Left cardiac atrium (tissue), 4 donors: ENCODE measurements around the gene C6orf89. TPM values are rescaled to one million over a fixed set of nuclear protein-coding genes. Genes with fewer than 3 reads are reported as not detected.

Experiments used
- ATAC-seq, 2 donors: fragments of 200-7000 bp; cut with Tn5 transposase; one replicate each; pipeline ENCODE4 v1.9.1; 2020; ENCODE audit warnings: mild to moderate bottlenecking in 2 of 2, moderate library complexity in 2 of 2
- DNase-seq: peaks from one replicate; pipeline ENCODE4 v3.0.0-alpha.2; 2020
- intact Hi-C, 2 donors: fragments of 100-400 bp; cut with DNase I; formaldehyde crosslinking; loops; one replicate each; pipeline versions ENCODE4 v1.14.1 to v1.15.1; 2022 to 2023
- total RNA-seq, 2 donors: library from RNA; stranded (reverse); fragmentation: NEBNext Ultra II Directional; extraction: Animal tissue kit (Norgen Biotek cat#: 25700); gene quantifications; one replicate each; pipeline ENCODE4 v1.2.1, GENCODE V29; 2021
- donor health status: DM: no; HTN: yes; CAD: no.
- donor health status: DM: no; HTN: yes; CAD: no; lungs with severe emphysema.
- donor health status: DM: yes; HTN: yes; CAD: no.
- donor health status: Dilated cardiomyopathy.

The C6orf89 gene
- total RNA-seq, 2 donors from 2014 or later, result 62.9 to 74.1 TPM

DNA sequence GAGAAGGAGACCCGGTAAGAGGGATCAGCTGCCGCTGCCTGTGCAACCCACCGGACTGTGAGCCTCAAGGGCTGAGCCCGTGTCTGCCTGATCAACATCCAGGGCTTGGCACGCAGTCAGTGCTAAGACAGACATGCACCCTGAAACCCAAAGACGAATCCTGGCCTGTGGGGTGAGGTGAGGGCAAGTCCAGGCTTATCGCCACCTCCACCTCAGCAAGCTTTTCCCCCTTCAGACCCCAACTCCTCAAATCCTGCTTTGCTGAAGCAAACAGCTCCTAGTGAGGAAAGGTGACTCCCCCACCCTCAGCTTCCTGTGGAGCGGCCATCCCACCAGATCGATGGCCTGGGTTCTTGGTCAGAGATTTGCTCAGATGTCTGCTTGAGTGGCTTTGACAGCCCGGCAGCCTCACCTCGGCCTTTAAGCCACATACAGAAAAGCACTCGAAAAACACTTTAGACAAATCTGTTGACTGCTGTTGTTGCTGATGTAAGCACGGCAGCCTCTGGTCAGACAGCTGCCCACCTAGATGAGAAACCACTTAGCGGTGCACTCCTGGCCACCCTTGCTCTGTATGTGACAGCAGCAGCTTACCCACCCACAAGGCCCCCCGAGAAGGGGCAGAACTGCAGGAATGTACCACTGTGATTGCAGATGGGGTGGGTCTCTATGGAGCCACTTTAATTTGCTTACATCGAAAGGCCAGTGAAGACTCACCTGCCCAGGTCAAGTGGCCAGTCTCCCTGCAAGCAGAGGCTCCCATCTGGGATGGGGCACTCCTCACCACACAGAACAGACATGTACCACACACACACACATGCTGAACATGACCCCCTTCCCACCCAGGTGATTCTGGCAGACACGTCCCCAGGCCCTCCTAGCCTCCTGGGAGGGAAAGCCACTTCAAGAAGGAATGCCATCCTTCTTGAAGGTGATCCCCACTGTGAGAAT lies 85.4 kb downstream of the C6orf89 start:
- DNase-seq (no peak), ATAC-seq (no peak)
- intact Hi-C loops, result no loop called here

DNA sequence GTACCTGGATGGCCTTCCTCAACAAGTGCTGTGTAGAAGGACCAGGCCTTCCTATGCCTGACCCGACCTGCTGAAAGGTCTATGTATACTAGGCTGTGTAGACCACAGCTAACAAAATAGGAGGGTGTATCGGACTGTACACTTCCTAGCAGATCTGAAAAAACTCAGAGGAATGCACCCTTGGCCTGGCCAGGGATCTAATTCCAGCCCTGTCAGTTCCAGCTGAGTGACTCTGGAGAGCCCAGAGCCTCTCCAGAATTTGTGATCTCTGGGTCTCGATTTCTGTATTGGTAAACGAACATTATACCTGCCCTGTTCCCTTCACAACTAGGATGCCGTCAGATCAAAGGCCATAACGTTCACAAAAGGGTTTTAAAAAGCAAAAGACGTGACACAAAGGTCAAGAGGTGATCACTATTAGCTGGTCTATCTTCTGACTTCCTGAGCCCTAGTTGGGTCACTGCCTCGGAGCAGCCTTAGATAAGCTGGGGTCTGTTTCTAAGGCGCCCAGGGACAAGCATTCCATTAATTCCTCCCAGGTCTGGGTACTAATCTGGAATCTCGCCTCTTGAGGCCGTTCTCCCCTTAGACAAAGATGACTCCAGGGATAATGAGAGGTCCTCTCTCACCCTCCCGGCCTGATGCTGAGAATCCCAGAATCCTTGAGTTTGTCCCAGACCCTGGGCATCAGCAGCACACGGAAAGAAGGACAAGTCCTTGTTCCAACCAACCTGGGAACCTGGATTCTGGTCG lies 86.3 kb downstream of the C6orf89 start:
- no peak for DNase-seq
- intact Hi-C loops, result no loop called here
- ATAC-seq, result peak in 1 of 2 donors; percentile 22

DNA sequence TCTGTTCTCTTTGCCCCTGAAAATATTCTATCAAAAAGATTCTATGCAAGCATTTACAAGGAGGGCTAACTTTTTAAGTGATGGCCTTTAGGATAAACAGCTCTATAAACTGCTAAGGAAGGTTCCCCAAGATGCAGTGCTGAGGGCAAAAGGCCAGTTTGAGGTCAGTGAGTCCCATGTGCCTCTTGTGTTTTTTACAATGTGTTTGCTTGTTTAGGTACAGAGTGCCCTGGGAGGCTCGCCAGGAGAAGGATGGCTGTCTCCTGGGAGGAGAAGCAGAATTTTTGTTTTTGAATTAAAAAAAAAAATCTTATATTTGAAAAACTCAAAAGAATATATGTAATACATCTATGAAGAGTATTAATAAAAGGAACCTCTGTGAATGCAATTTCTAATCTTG lies 87.4 kb downstream of the C6orf89 start:
- intact Hi-C loops, result no loop called here
- ATAC-seq (no peak), DNase-seq (no peak)

DNA sequence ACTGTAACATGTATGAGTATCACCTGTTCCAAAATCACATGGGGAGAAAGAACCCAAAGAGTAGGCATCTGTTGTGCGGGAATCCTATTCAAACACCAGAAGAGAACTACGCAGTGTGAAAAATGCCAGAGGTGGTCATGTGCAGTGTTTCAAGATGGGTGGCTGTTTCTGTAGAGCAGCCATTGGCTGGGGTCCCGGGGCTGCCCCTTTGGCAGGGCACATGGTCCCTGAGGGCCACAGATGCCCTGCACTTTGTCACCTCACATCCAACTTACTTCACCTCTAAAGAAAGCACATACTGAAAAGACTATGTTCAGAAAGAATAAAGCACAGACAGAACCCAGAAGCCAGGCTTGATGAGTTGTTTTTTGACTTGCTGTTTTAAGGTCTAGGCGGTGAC lies 87.9 kb downstream of the C6orf89 start:
- ATAC-seq, result no peak
- DNase-seq, result no peak
- intact Hi-C loops, result no loop called here

DNA sequence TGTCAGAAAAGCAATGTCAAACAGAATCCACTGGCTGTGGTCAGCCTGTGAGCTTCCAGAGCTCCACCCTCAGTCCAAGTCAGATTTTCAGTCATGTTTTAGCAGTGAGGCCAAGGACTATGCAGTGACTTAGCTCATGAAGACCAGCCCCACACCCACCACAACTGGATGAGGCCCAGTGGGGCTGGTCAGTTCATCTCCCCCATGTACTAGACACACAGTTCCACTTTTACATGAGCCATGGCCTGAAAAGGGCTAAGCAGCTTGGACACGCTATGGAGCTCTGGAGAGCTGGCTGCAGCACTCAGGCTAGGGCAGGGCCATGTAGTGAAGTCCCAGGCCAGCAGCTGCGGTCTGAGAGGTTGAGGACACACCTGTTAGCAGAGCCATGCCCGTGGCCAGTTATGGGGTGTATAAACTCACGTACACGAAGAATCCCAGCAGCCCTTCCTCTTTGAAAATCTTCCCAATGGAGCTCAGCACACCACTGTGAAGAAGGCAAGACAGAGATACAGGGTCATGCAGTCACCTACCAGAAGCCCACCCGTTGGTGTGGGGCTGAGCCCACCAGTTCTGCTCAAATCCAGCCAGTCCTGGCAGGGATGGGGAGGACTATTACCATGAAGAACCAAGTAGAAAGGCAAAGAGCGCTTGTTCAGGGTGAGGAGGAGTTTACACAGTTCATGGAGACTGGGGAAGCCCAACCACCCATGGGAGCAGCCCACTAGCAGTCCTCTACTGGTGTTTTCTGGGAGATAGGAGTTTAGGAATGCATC lies 89.7 kb downstream of the C6orf89 start:
- intact Hi-C loops, result loop anchor here in 1 of 2 donors (5.0 kb wide), 1 partner anchor 68 kb away; no protein-coding TSS in a partner anchor
- DNase-seq (no peak), ATAC-seq (no peak)

DNA sequence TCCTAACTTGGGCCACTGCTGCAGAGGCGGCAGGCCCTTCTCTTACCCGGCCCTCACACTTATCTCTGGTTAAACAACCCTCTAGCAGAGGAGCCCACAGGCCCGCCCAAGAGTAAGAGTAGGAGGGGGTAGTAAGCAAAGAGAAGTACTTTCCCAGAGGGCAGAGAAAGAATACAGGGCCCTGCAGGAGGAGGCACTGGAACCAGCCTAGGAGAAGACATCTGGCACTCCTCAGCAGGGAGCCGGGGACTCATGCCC lies 90.2 kb downstream of the C6orf89 start:
- intact Hi-C loops, result loop anchor here in 1 of 2 donors (5.0 kb wide), 1 partner anchor 69 kb away; no protein-coding TSS in a partner anchor

DNA sequence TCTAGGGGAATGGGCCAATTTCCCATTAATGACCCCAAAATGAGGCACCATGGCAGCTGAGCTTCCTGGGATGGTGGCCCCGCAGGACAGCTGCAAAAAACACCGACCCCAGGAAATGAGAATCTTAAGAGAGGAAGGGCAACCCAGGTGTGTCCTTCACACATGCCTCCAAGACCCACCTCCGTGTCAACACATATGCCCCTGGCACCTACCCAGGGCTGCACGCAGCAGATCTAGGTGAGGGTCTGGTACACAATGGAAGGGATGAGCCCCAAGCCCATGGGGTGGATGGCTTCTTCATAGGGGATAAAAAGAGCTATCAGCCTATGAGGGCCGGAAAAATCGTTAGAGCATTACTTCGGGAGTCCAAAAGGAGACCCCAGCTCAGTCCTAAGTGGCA lies 90.8 kb downstream of the C6orf89 start:
- intact Hi-C loops, result loop anchor here in 1 of 2 donors (5.0 kb wide), 1 partner anchor 69 kb away; no protein-coding TSS in a partner anchor
- no peak for DNase-seq

More for the DNA sequence above, 90.2 kb downstream of the C6orf89 start:
- no peak for DNase-seq
- peak in 1 of 2 donors; percentile 13 for ATAC-seq

DNA sequence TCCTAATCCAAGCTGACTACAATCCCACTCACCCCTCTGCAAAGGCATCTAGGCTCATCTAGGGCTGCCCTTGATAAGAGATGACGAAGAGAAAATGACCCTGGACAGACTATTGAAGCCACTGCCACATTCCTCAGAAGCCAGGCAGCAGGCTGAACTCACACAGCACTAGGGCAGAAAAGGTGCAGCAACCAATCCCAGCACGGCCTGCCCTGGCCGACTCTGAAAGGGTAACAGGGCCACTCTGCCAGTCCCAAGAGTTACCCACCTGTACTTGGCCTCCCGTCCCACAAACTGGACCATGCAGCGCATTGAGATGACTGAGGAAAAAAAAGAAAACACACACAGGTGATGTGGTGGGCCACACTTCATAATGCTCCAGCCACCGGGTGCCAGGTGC lies 91.2 kb downstream of the C6orf89 start:
- DNase-seq (no peak), ATAC-seq (no peak)
- intact Hi-C loops, result loop anchor here in 1 of 2 donors (5.0 kb wide), 1 partner anchor 70 kb away; no protein-coding TSS in a partner anchor

More for the DNA sequence above, 90.8 kb downstream of the C6orf89 start:
- ATAC-seq, result no peak

DNA sequence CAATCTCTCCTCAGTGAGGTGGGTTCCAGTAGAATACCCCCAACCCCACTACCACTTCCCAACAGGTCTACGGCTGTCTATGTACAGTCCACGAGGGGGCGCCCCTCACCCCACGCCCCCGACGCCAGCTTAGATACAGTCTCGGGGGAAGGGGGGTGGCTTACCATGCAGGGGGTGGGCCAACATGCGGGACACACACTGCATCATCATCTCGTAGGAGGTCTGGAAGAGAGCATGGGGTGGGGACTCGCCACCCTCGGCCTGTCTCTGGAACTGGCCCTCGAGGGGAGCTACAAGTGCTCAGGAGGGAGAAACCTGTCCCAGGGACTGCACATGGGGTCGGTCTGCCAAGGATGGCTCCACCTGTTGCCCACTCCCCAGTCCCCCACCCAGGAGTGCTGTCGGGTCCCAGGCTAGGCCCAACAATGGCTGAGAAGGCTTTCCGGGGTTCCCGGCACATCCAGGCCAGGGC lies 91.8 kb downstream of the C6orf89 start:
- ATAC-seq (no peak), DNase-seq (no peak)
- intact Hi-C loops, result loop anchor here in 1 of 2 donors (5.0 kb wide), 1 partner anchor 70 kb away; no protein-coding TSS in a partner anchor

Other genes with a start within 250 kb of the C6orf89 start
- 10 to 100 TPM; 31.5 to 83.0 TPM for gene CDKN1A, start 207.2 kb upstream of the C6orf89 start, total RNA-seq
- gene RAB44, start 188.1 kb upstream of the C6orf89 start, total RNA-seq, result under 1 TPM; 0.05 to 0.12 TPM
- 10 to 100 TPM; 14.7 to 63.5 TPM for gene CPNE5, start 46.5 kb upstream of the C6orf89 start, total RNA-seq
- gene PPIL1, start 11.1 kb upstream of the C6orf89 start, total RNA-seq, result 10 to 100 TPM; 52.4 to 56.3 TPM
- 10 to 100 TPM; 28.2 to 47.0 TPM for gene PI16, start 68.8 kb downstream of the C6orf89 start, total RNA-seq
- gene MTCH1, start 100.2 kb downstream of the C6orf89 start, total RNA-seq, result 100 to 1,000 TPM; 178 to 214 TPM
- gene FGD2, start 119.7 kb downstream of the C6orf89 start, total RNA-seq, result 10 to 100 TPM; 15.1 to 15.5 TPM